DND-41 (cell line): ENCODE results near the gene TRIM68.

Source experiments
- CTCF ChIP-seq: IDR thresholded peaks from 2 replicates; pipeline ENCODE4 v1.5.1; 2012; ENCODE audit warnings: borderline replicate concordance, low read length, moderate library complexity, mild to moderate bottlenecking; ENCODE audit not compliant: poor library complexity, severe bottlenecking; ENCODE audit errors: extremely low read depth
- EZH2 ChIP-seq: IDR thresholded peaks from 3 replicates; pipeline ENCODE4 v1.6.1; 2012; ENCODE audit warnings: borderline replicate concordance, low read depth, mild to moderate bottlenecking, moderate library complexity, low read length, inconsistent platforms; ENCODE audit not compliant: severe bottlenecking

- TF ChIP-seq CTCF (no peak), EZH2 (no peak)
Measured at GRCh38 chr11:4619514-4619913, 11.5 kb upstream of the TRIM68 start.
